Measurements from ENCODE around the gene PORCN. TPM values are rescaled to one million over a fixed set of nuclear protein-coding genes. Genes with fewer than 3 reads are reported as not detected.

The PORCN gene
- total RNA-seq, 1 donor from 2014 or later = 30.3 TPM

DNA sequence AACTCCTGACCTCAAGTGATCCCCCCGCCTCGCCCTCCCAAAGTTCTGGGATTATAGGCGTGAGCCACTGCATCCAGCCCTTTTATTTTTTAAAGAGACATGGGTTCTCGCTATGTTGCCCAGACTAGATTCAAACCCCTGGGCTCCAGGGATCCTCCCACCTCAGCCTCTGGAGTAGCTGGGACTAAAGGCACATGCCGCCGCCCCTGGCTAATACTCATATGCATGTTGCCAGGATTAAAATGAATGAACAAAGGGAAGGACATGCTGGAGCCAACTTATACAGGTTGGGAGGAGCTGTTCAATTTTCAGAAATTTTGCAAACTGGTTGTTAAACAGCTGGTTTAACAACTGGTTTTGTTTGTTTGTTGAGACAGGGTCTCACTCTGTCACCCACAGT, 34.2 kb upstream of the PORCN start:
- no peak overlapping the region for H2AFZ ChIP-seq (ENCODE audit: low read depth, low read length)
- H3K27ac Mint-ChIP-seq (ENCODE audit: unreplicated experiment) = no peak overlapping the region
- H3K9me3 Mint-ChIP-seq (ENCODE audit: unreplicated experiment) = peaks cover 2% of the 10 kb centered on the region
- H3K27me3 ChIP-seq (ENCODE audit: insufficient read depth, low read length) = no peaks in the 10 kb centered on the region
- H3K9ac ChIP-seq (ENCODE audit: low read length) = peak overlapping the region; percentile 100
- no peaks in the 10 kb centered on the region for H3K27me3 Mint-ChIP-seq (ENCODE audit: low read depth, unreplicated experiment)
- H3K4me1 ChIP-seq (ENCODE audit: insufficient read depth, low read length) = peaks cover 10% of the 10 kb centered on the region
- DNase-seq (ENCODE audit: low read depth) (no peak), FAIRE-seq (no peak)
- peak overlapping the region; percentile 98 for H3K4me2 ChIP-seq (ENCODE audit: low read length)
- TF ChIP-seq, protein P1, sequence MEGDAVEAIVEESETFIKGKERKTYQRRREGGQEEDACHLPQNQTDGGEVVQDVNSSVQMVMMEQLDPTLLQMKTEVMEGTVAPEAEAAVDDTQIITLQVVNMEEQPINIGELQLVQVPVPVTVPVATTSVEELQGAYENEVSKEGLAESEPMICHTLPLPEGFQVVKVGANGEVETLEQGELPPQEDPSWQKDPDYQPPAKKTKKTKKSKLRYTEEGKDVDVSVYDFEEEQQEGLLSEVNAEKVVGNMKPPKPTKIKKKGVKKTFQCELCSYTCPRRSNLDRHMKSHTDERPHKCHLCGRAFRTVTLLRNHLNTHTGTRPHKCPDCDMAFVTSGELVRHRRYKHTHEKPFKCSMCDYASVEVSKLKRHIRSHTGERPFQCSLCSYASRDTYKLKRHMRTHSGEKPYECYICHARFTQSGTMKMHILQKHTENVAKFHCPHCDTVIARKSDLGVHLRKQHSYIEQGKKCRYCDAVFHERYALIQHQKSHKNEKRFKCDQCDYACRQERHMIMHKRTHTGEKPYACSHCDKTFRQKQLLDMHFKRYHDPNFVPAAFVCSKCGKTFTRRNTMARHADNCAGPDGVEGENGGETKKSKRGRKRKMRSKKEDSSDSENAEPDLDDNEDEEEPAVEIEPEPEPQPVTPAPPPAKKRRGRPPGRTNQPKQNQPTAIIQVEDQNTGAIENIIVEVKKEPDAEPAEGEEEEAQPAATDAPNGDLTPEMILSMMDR (IDR thresholded peaks at IDR 0.05; ENCODE audit: insufficient read depth, low read depth, low read length) = no peak
- TF ChIP-seq EZH2 (IDR thresholded peaks at IDR 0.05; ENCODE audit: insufficient read depth, low read length) = no peak
- peaks cover 13% of the 10 kb centered on the region for H3K4me1 Mint-ChIP-seq (ENCODE audit: low read depth, unreplicated experiment)
- no peaks in the 10 kb centered on the region for H3K36me3 Mint-ChIP-seq (ENCODE audit: low read depth, unreplicated experiment)
- H3K36me3 ChIP-seq (ENCODE audit: insufficient read depth, low read length) = peaks cover 3% of the 10 kb centered on the region
- peaks cover 50% of the 10 kb centered on the region for H3K79me2 ChIP-seq (ENCODE audit: insufficient read depth, low read length)
- peak overlapping the region; percentile 91 for H3K4me3 ChIP-seq (ENCODE audit: insufficient read depth, low read depth, low read length)
- H3K9me3 ChIP-seq (ENCODE audit: insufficient read depth, low read depth, low read length) = no peaks in the 10 kb centered on the region
- H3K27ac ChIP-seq (ENCODE audit: low read depth, low read length) = no peak overlapping the region
- H4K20me1 ChIP-seq (ENCODE audit: insufficient read depth, low read length) = peaks cover 21% of the 10 kb centered on the region
- H3K4me3 Mint-ChIP-seq (ENCODE audit: unreplicated experiment) = peak overlapping the region; percentile 89

DNA sequence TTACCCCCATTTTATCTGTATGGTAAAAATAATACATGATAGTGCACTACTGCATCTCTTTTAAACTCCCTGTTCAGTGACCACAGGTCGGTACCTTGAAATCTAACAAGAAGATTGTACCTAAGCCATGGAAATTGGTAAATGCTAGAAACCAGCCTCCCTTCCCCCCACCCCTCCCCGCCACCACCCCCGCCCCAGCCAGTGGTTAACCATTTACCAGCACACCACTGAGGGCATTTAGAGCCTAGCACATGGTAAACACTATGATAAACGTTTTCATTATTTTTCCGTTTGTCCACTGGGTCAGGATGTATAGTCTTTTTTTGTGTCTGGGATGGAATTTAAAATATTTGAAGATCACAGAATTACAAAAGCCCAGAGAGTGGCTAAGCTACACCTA, 33.5 kb upstream of the PORCN start:
- Mint-ChIP-seq H3K4me1 (ENCODE audit: low read depth, unreplicated experiment) (peaks cover 14% of the 10 kb centered on the region), H3K9me3 (ENCODE audit: unreplicated experiment) (peaks cover 2% of the 10 kb centered on the region), H3K36me3 (ENCODE audit: low read depth, unreplicated experiment) (peaks cover 1% of the 10 kb centered on the region), H3K27ac (ENCODE audit: unreplicated experiment) (peak overlapping the region; percentile 22), H3K27me3 (ENCODE audit: low read depth, unreplicated experiment) (no peaks in the 10 kb centered on the region), H3K4me3 (ENCODE audit: unreplicated experiment) (peak overlapping the region; percentile 89)
- TF ChIP-seq, protein P1 (IDR thresholded peaks at IDR 0.05; ENCODE audit: insufficient read depth, low read depth, low read length) = no peak
- no peak for TF ChIP-seq EZH2 (IDR thresholded peaks at IDR 0.05; ENCODE audit: insufficient read depth, low read length)
- FAIRE-seq = peak; percentile 5
- H3K4me1 ChIP-seq (ENCODE audit: insufficient read depth, low read length) = peaks cover 10% of the 10 kb centered on the region
- no peak for DNase-seq (ENCODE audit: low read depth)
- peak overlapping the region; percentile 91 for H3K4me3 ChIP-seq (ENCODE audit: insufficient read depth, low read depth, low read length)
- peak overlapping the region; percentile 100 for H3K9ac ChIP-seq (ENCODE audit: low read length)
- peaks cover 50% of the 10 kb centered on the region for H3K79me2 ChIP-seq (ENCODE audit: insufficient read depth, low read length)
- H2AFZ ChIP-seq (ENCODE audit: low read depth, low read length) = peak overlapping the region; percentile 62
- H3K9me3 ChIP-seq (ENCODE audit: insufficient read depth, low read depth, low read length) = no peaks in the 10 kb centered on the region
- H3K36me3 ChIP-seq (ENCODE audit: insufficient read depth, low read length) = peaks cover 3% of the 10 kb centered on the region
- no peaks in the 10 kb centered on the region for H3K27me3 ChIP-seq (ENCODE audit: insufficient read depth, low read length)
- H3K4me2 ChIP-seq (ENCODE audit: low read length) = peak overlapping the region; percentile 98
- peak overlapping the region; percentile 95 for H3K27ac ChIP-seq (ENCODE audit: low read depth, low read length)
- peaks cover 21% of the 10 kb centered on the region for H4K20me1 ChIP-seq (ENCODE audit: insufficient read depth, low read length)

DNA sequence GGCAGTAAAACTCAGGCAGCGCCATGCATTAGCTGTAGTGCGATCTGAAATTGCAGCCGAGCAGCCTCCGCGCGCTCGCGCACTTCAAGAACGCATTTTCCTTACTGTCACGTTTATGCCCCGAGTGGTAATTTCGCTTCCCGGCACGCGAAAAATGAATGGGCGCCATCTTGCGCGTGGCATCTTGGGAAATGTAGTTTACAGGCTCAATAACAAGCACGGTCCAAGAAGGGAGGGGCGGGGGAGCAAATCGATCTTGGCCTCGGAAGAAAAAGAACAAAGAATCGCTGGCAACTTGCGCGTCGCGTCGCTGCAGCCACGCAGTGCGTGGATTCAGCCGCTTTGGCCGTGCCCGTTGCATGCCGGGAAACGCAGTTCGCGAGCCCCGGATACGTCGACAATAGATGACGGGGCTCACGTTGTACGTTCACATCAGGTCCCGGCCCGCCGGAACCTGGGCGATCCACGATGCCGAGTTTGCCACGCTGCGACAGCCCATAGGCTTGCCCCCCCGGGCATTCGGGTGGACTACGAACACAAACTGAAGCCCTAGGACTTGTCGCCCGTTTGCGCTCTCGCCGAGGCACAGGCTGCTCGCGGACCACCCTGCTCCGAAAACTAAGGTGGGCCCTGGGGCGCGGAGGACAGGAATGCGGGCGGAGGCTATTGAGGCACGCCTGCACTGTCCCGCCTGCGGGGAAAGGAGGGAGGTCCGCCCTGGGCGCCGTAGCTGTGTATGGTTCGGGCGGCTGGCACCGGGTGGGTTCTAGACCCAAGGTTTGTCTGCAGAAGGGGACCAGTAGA, 32.8 kb upstream of the PORCN start, which contains the start of gene FTSJ1:
Gene FTSJ1 (plus strand): TSS at position 426 of the 804 bp plus-strand sequence. CDS start 1,849 bp downstream, outside the sequence.
- Mint-ChIP-seq H3K27ac (ENCODE audit: unreplicated experiment) (peak within 1 kb of the TSS; percentile 95), H3K27me3 (ENCODE audit: low read depth, unreplicated experiment) (no peaks in the 10 kb centered on the region), H3K4me3 (ENCODE audit: unreplicated experiment) (peak within 1 kb of the TSS; percentile 89), H3K36me3 (ENCODE audit: low read depth, unreplicated experiment) (peaks cover 6% of the 10 kb centered on the region), H3K4me1 (ENCODE audit: low read depth, unreplicated experiment) (peaks cover 17% of the 10 kb centered on the region), H3K9me3 (ENCODE audit: unreplicated experiment) (peaks cover 2% of the 10 kb centered on the region)
- Histone ChIP-seq H3K4me1 (ENCODE audit: insufficient read depth, low read length) (peaks cover 10% of the 10 kb centered on the region), H3K36me3 (ENCODE audit: insufficient read depth, low read length) (peaks cover 3% of the 10 kb centered on the region), H3K9me3 (ENCODE audit: insufficient read depth, low read depth, low read length) (no peaks in the 10 kb centered on the region), H3K4me3 (ENCODE audit: insufficient read depth, low read depth, low read length) (peak within 1 kb of the TSS; percentile 91), H3K9ac (ENCODE audit: low read length) (peak within 1 kb of the TSS; percentile 100), H4K20me1 (ENCODE audit: insufficient read depth, low read length) (peaks cover 25% of the 10 kb centered on the region), H3K27ac (ENCODE audit: low read depth, low read length) (peak within 1 kb of the TSS; percentile 95), H3K4me2 (ENCODE audit: low read length) (peak within 1 kb of the TSS; percentile 98), H3K27me3 (ENCODE audit: insufficient read depth, low read length) (no peaks in the 10 kb centered on the region), H3K79me2 (ENCODE audit: insufficient read depth, low read length) (peaks cover 55% of the 10 kb centered on the region), H2AFZ (ENCODE audit: low read depth, low read length) (peak within 1 kb of the TSS; percentile 69)
- DNase-seq (ENCODE audit: low read depth) = peak; percentile 90
- peak; percentile 98 for FAIRE-seq
- TF ChIP-seq, protein P1 (IDR thresholded peaks at IDR 0.05; ENCODE audit: insufficient read depth, low read depth, low read length) = no peak
- no peak for TF ChIP-seq EZH2 (IDR thresholded peaks at IDR 0.05; ENCODE audit: insufficient read depth, low read length)
